H1 (cell line): ENCODE data around the gene HNRNPDL. TPM values are rescaled to one million over a fixed set of nuclear protein-coding genes. Genes with fewer than 3 reads are reported as not detected.

Experiments used
- CTCF ChIA-PET: fragments of 300-600 bp; sonication (Branson Sonifier 250); formaldehyde crosslinking; loops from one replicate; lab custom pipeline; 2021; ENCODE audit not compliant: partially characterized antibody; lab: Charles Lee
- POLR2A ChIA-PET: fragments of 300-600 bp; sonication (Branson Sonifier 250); formaldehyde crosslinking; loops from one replicate; lab custom pipeline; 2021; ENCODE audit warnings: inconsistent platforms; ENCODE audit not compliant: partially characterized antibody; lab: Charles Lee
- DNase-seq, 2 experiments: peaks; one replicate each; pipeline versions ENCODE4 v3.0.0 to v3.0.0-alpha.2; 2010 to 2022; ENCODE audit warnings: low spot score in 2 of 2, low read depth in 1 of 2, mixed read lengths in 1 of 2
- FAIRE-seq: peaks from 2 replicates; lab custom pipeline; 2011; peaks lifted over from hg19 to GRCh38; lab: Jason Lieb, UNC
- H2AFZ ChIP-seq: 2 replicates; pipeline ENCODE4 v1.8.1; 2012; ENCODE audit warnings: low read length, inconsistent platforms
- H2AK5ac ChIP-seq: 2 replicates; pipeline ENCODE4 v1.6.1; 2013; ENCODE audit warnings: low read depth, low read length
- H2BK120ac ChIP-seq: replicated peaks from 2 replicates; pipeline ENCODE3; 2013; ENCODE audit warnings: low read depth, low read length, inconsistent platforms
- H2BK12ac ChIP-seq: 2 replicates; pipeline ENCODE4 v1.6.1; 2013; ENCODE audit warnings: low read depth, low read length
- H2BK15ac ChIP-seq: 2 replicates; pipeline ENCODE4 v1.6.1; 2013; ENCODE audit warnings: low read length
- H2BK20ac ChIP-seq: 2 replicates; pipeline ENCODE4 v1.6.1; 2013; ENCODE audit warnings: low read length
- H2BK5ac ChIP-seq: 2 replicates; pipeline ENCODE4 v1.6.1; 2013; ENCODE audit warnings: low read depth, low read length
- H3K14ac ChIP-seq: 2 replicates; pipeline ENCODE4 v1.6.1; 2013; ENCODE audit warnings: inconsistent platforms; ENCODE audit not compliant: insufficient read length
- H3K18ac ChIP-seq: 2 replicates; pipeline ENCODE4 v1.6.1; 2013; ENCODE audit warnings: low read length; ENCODE audit errors: extremely low read depth
- H3K23ac ChIP-seq: 2 replicates; pipeline ENCODE4 v1.6.1; 2013; ENCODE audit warnings: inconsistent platforms; ENCODE audit not compliant: insufficient read length
- H3K23me2 ChIP-seq: 2 replicates; pipeline ENCODE4 v1.6.1; 2013; ENCODE audit warnings: low read depth, low read length
- H3K27ac ChIP-seq: 2 replicates; pipeline ENCODE4 v1.6.1; 2011; ENCODE audit warnings: low read depth, low read length, inconsistent platforms
- H3K27me3 ChIP-seq, 4 experiments: replicated peaks in 1 of 4; 1 replicate in 1 of 4; 2 replicates in 3 of 4; pipeline versions ENCODE4 v1.6.1 to v1.8.1; 2011 to 2013; ENCODE audit warnings: low read length in 3 of 4, mild to moderate bottlenecking in 3 of 4, inconsistent platforms in 2 of 4, mixed read lengths in 2 of 4, moderate library complexity in 1 of 4; ENCODE audit not compliant: control insufficient read depth in 3 of 4, insufficient read depth in 3 of 4; ENCODE audit errors: extremely low read depth in 1 of 4
- H3K36me3 ChIP-seq, 4 experiments: 2 replicates each; pipeline versions ENCODE4 v1.6.1 to v1.8.1; 2011 to 2013; ENCODE audit warnings: mild to moderate bottlenecking in 4 of 4, low read length in 3 of 4, moderate library complexity in 2 of 4, control low read depth in 1 of 4, inconsistent platforms in 1 of 4; ENCODE audit not compliant: insufficient read depth in 4 of 4, control insufficient read depth in 2 of 4
- H3K4ac ChIP-seq: replicated peaks from 2 replicates; pipeline ENCODE3; 2013; ENCODE audit warnings: low read length, low read depth, mixed read lengths, inconsistent platforms; ENCODE audit not compliant: insufficient read length
- H3K4me1 ChIP-seq, 4 experiments: replicated peaks in 1 of 4; 1 replicate in 1 of 4; 2 replicates in 3 of 4; pipeline versions ENCODE4 v1.6.1 to v1.8.1; 2011 to 2013; ENCODE audit warnings: low read length in 3 of 4, inconsistent platforms in 2 of 4, mixed read lengths in 1 of 4; ENCODE audit not compliant: insufficient read depth in 4 of 4, control insufficient read depth in 3 of 4
- H3K4me2 ChIP-seq, 2 experiments: 2 replicates each; pipeline versions ENCODE4 v1.6.1 to v1.8.1; 2011 to 2013; ENCODE audit warnings: low read depth in 2 of 2, low read length in 2 of 2, control low read depth in 1 of 2, inconsistent platforms in 1 of 2, mild to moderate bottlenecking in 1 of 2; ENCODE audit not compliant: insufficient read depth in 1 of 2
- H3K4me3 ChIP-seq, 4 experiments: fragments of 200-600, 300-600 bp in 1 of 4; sonication (generic), shearing (Covaris generic), sonication (Bioruptor Twin) in 1 of 4; 2 replicates each; pipeline versions ENCODE4 v1.5.1 to v1.8.1; 2011 to 2016; ENCODE audit warnings: low read length in 4 of 4, low read depth in 3 of 4, control low read depth in 2 of 4, inconsistent platforms in 2 of 4, mild to moderate bottlenecking in 2 of 4, mixed read lengths in 1 of 4, moderate library complexity in 1 of 4; ENCODE audit not compliant: insufficient read depth in 2 of 4; ENCODE audit errors: extremely low read depth in 1 of 4
- H3K56ac ChIP-seq: replicated peaks from 2 replicates; pipeline ENCODE3; 2013; ENCODE audit warnings: low read depth, mild to moderate bottlenecking, mixed read lengths, low read length, inconsistent platforms; ENCODE audit not compliant: insufficient read length
- H3K79me1 ChIP-seq: 2 replicates; pipeline ENCODE4 v1.6.1; 2013; ENCODE audit warnings: low read depth, low read length, control low read depth
- H3K79me2 ChIP-seq, 2 experiments: 2 replicates each; pipeline versions ENCODE4 v1.6.1 to v1.8.1; 2012 to 2013; ENCODE audit warnings: low read length in 2 of 2, mild to moderate bottlenecking in 2 of 2, inconsistent platforms in 1 of 2; ENCODE audit not compliant: insufficient read depth in 2 of 2, control insufficient read depth in 1 of 2
- H3K9ac ChIP-seq, 4 experiments: replicated peaks in 1 of 4; 1 replicate in 1 of 4; 2 replicates in 3 of 4; pipeline versions ENCODE4 v1.6.1 to v1.8.1; 2011 to 2013; ENCODE audit warnings: low read depth in 3 of 4, low read length in 3 of 4, control low read depth in 2 of 4, mild to moderate bottlenecking in 2 of 4, moderate library complexity in 2 of 4, inconsistent platforms in 1 of 4; ENCODE audit errors: extremely low read depth in 1 of 4
- H3K9me3 ChIP-seq, 2 experiments: 2 replicates each; pipeline versions ENCODE4 v1.6.1 to v1.8.1; 2012 to 2013; ENCODE audit warnings: mild to moderate bottlenecking in 2 of 2, moderate library complexity in 2 of 2, control low read depth in 1 of 2, inconsistent platforms in 1 of 2, low read depth in 1 of 2, low read length in 1 of 2, mixed read lengths in 1 of 2; ENCODE audit not compliant: insufficient read depth in 2 of 2
- H4K20me1 ChIP-seq, 2 experiments: replicated peaks in 1 of 2; 2 replicates each; pipeline versions ENCODE3 to v1.8.1; 2011 to 2013; ENCODE audit warnings: inconsistent platforms in 2 of 2, low read length in 2 of 2, mild to moderate bottlenecking in 1 of 2; ENCODE audit not compliant: insufficient read depth in 2 of 2, control insufficient read depth in 1 of 2
- H4K5ac ChIP-seq: 2 replicates; pipeline ENCODE4 v1.6.1; 2013; ENCODE audit warnings: low read length, low read depth, mixed read lengths, inconsistent platforms; ENCODE audit not compliant: insufficient read length
- H4K8ac ChIP-seq: 2 replicates; pipeline ENCODE4 v1.8.0; 2013; ENCODE audit warnings: mild to moderate bottlenecking, moderate library complexity, low read length, inconsistent platforms; ENCODE audit not compliant: insufficient read depth; ENCODE audit errors: extremely low read depth
- H4K91ac ChIP-seq: replicated peaks from 2 replicates; pipeline ENCODE3; 2013; ENCODE audit warnings: low read length, mixed read lengths, inconsistent platforms; ENCODE audit not compliant: insufficient read length
- BCL11A ChIP-seq, 2 experiments: IDR thresholded peaks; one replicate each; pipeline ENCODE4 v1.6.1; 2011; ENCODE audit warnings: low read depth in 2 of 2, low read length in 2 of 2, mild to moderate bottlenecking in 2 of 2
- BRCA1 ChIP-seq: IDR thresholded peaks from 2 replicates; pipeline ENCODE4 v1.6.1; 2012; ENCODE audit warnings: low read depth, low read length, improper control_type of control experiment
- GTF2F1 ChIP-seq: IDR thresholded peaks from 2 replicates; pipeline ENCODE4 v1.6.1; 2012; ENCODE audit warnings: low read depth, low read length, improper control_type of control experiment, borderline replicate concordance
- KDM4A ChIP-seq: IDR thresholded peaks from one replicate; pipeline ENCODE4 v1.7.1; 2012; ENCODE audit warnings: low read depth, mild to moderate bottlenecking, moderate library complexity, low read length, inconsistent platforms; ENCODE audit not compliant: severe bottlenecking
- PHF8 ChIP-seq: fragments of 200-600 bp; sonication (generic); conservative IDR thresholded peaks from 2 replicates; pipeline ENCODE4 v1.7.1; 2012; ENCODE audit warnings: low read depth, mild to moderate bottlenecking, inconsistent platforms, low read length, moderate library complexity
- POLR2A ChIP-seq, 2 experiments: IDR thresholded peaks; 1 replicate in 1 of 2; 2 replicates in 1 of 2; pipeline ENCODE4 v1.6.1; 2011; ENCODE audit warnings: low read depth in 2 of 2, low read length in 2 of 2, mild to moderate bottlenecking in 2 of 2; ENCODE audit errors: control extremely low read depth in 1 of 2
- POLR2AphosphoS5 ChIP-seq: IDR thresholded peaks from 2 replicates; pipeline ENCODE4 v1.6.1; 2011; ENCODE audit warnings: low read depth, low read length
- RXRA ChIP-seq: IDR thresholded peaks from 2 replicates; pipeline ENCODE4 v1.6.1; 2011; ENCODE audit warnings: low read depth, mild to moderate bottlenecking, low read length, moderate library complexity; ENCODE audit not compliant: insufficient read depth
- SIRT6 ChIP-seq: IDR thresholded peaks from one replicate; pipeline ENCODE4 v1.7.1; 2012; ENCODE audit warnings: low read length, inconsistent platforms
- SRF ChIP-seq: IDR thresholded peaks from 2 replicates; pipeline ENCODE4 v1.6.1; 2011; ENCODE audit warnings: mild to moderate bottlenecking, low read depth, low read length, moderate library complexity
- TBP ChIP-seq: IDR thresholded peaks from 2 replicates; pipeline ENCODE4 v1.6.1; 2011; ENCODE audit warnings: low read depth, low read length, improper control_type of control experiment
- TEAD4 ChIP-seq: IDR thresholded peaks from 2 replicates; pipeline ENCODE4 v1.6.1; 2012; ENCODE audit warnings: low read depth, low read length, inconsistent platforms, mixed read lengths
- WGBS, 2 experiments: shearing (Covaris generic) in 1 of 2; methylation state at CpG; one replicate each; pipeline versions ENCODE4 v1.1.6 to v1.1.7; 2013 to 2015; ENCODE audit warnings: low lambda C conversion rate in 2 of 2, mixed read lengths in 2 of 2, inconsistent platforms in 1 of 2, low coverage in 1 of 2, missing lambda C conversion rate in 1 of 2; ENCODE audit not compliant: insufficient replicate concordance in 2 of 2, insufficient coverage in 1 of 2, insufficient read length in 1 of 2; ENCODE audit errors: extremely low coverage in 1 of 2, missing lambda C conversion rate in 1 of 2; 5-methylcytosine and 5-hydroxymethylcytosine counted together
- polyA plus RNA-seq, 7 experiments: library from polyadenylated mRNA; depleted of rRNA in 3 of 7; stranded (reverse) in 5 of 7; unstranded in 2 of 7; fragments of >200 nt in 5 of 7; fragments of 200-250 nt in 2 of 7; gene quantifications; 1 replicate in 5 of 7; 2 replicates in 1 of 7; 4 replicates in 1 of 7; pipeline versions ENCODE4 v1.2.1 to v1.2.3, GENCODE V29; 2011 to 2013; ENCODE audit warnings: missing spikeins in 2 of 7, mixed read lengths in 2 of 7
- total RNA-seq: library from RNA; stranded (reverse); fragmentation: NEBNext Ultra II Directional; extraction: Animal tissue kit (Norgen Biotek cat#: 25700); gene quantifications from 2 replicates; pipeline ENCODE4 v1.2.1, GENCODE V29; 2021
- TF ChIP-seq, protein P1 (sequence below): IDR thresholded peaks from 2 replicates; pipeline ENCODE4 v1.6.1; 2012; ENCODE audit warnings: inconsistent platforms
- TF ChIP-seq, protein P2 (sequence below): IDR thresholded peaks from 2 replicates; pipeline ENCODE4 v1.6.1; 2011; ENCODE audit warnings: low read depth, mild to moderate bottlenecking, low read length; ENCODE audit not compliant: insufficient read depth

Gene HNRNPDL
- total and polyA plus RNA-seq, 2 of the 8 experiments (the other 6 are each of a cell fraction or from before 2014, with no cell fraction given), result 197 to 411 TPM

DNA sequence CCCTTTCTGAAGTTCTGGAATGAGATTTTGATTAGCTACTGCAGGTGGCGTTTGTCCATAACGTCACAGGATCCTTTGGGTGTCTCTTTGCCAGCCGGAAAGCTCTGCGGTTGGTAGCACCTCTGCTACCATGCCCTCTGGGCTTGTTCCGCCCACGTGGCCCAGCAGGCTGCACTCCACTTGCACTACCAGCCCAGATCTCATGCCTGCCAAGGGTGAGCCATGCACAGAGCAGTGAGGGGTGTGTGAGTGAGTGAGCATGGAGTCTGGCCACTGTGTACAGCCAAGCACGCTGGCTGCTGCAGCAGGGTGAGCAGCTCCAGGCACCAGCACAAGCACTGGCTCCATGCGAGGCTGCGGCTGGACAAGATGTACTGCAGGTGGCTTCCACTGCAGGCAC, 49.9 kb downstream of the HNRNPDL start:
- Histone ChIP-seq H4K5ac (no peak overlapping the region), H2BK120ac (no peak overlapping the region), H3K4me1 (peaks cover 0 to 3% (median 0%) of the 10 kb centered on the region in 4 experiments; a peak in 4 of 7 replicates), H4K20me1 (peaks cover 0 to 5% of the 10 kb centered on the region in 2 experiments), H2BK5ac (no peak overlapping the region), H3K79me1 (peaks cover 7% of the 10 kb centered on the region), H2BK20ac (no peak overlapping the region), H2AK5ac (0 out of 2 replicates have a peak overlapping the region, but pooled peaks have one; percentile 41), H3K27me3 (no peaks in the 10 kb centered on the region), H3K14ac (no peak overlapping the region), H3K4ac (no peak overlapping the region), H4K91ac (no peak overlapping the region), H4K8ac (no peak overlapping the region), H2BK12ac (peak overlapping the region; percentile 33; the same call in 1 of the 2 replicates), H2AFZ (no peak overlapping the region), H3K4me2 (no peak overlapping the region), H3K9ac (no peak overlapping the region), H3K9me3 (0 out of 4 replicates have a peak, but pooled peaks cover 0 to 4% of the 10 kb centered on the region in 2 experiments), H3K23ac (no peak overlapping the region), H3K4me3 (no peak overlapping the region), H3K36me3 (no peaks in the 10 kb centered on the region; a peak in 2 of 8 replicates), H3K18ac (no peak overlapping the region), H3K23me2 (no peaks in the 10 kb centered on the region), H3K79me2 (peaks cover 7 to 29% of the 10 kb centered on the region in 2 experiments; a peak in 3 of 4 replicates), H3K27ac (no peak overlapping the region), H3K56ac (no peak overlapping the region), H2BK15ac (no peak overlapping the region)
- POLR2A ChIA-PET, result interaction anchor here (0.6 to 13.8 kb wide), 17 partner anchors 8 to 456 kb away, joined by 3 to 152 read pairs (median 4); partner anchors contain the start of gene HNRNPDL
- DNase-seq (no peak), FAIRE-seq (no peak)
- CTCF ChIA-PET, result interaction anchor here (0.7 to 3.1 kb wide), 8 partner anchors 9 to 363 kb away, joined by 3 to 14 read pairs (median 4); partner anchors contain the start of gene HNRNPDL
- WGBS, 2 experiments, result 89% methylated on average over 9 of the region's 9 CpGs; no CpG with 5 or more reads in 1 of the 2 experiments
- TF ChIP-seq SRF (no peak), POLR2AphosphoS5 (no peak), PHF8 (no peak), TBP (no peak), GTF2F1 (no peak), RXRA (no peak), SIRT6 (no peak), TEAD4 (no peak), KDM4A (no peak), POLR2A (IDR thresholded peaks at IDR 0.05; ENCODE audit: control extremely low read depth in 1 of 2, low read depth in 2 of 2, low read length in 2 of 2) (no peak), BRCA1 (no peak), BCL11A (IDR thresholded peaks at IDR 0.05; ENCODE audit: low read depth in 2 of 2, low read length in 2 of 2) (no peak)
- TF ChIP-seq, protein P1, sequence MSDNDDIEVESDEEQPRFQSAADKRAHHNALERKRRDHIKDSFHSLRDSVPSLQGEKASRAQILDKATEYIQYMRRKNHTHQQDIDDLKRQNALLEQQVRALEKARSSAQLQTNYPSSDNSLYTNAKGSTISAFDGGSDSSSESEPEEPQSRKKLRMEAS, result no peak
- TF ChIP-seq, protein P2, sequence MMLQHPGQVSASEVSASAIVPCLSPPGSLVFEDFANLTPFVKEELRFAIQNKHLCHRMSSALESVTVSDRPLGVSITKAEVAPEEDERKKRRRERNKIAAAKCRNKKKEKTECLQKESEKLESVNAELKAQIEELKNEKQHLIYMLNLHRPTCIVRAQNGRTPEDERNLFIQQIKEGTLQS, result no peak
